CD1c-positive myeloid dendritic cell (primary cell): ENCODE measurements around the gene KATNAL1.

ENCODE experiments used
- DNase-seq: peaks from one replicate; pipeline ENCODE4 v3.0.0-alpha.2; 2016; ENCODE audit errors: extremely low spot score

KATNAL1 gene

DNA sequence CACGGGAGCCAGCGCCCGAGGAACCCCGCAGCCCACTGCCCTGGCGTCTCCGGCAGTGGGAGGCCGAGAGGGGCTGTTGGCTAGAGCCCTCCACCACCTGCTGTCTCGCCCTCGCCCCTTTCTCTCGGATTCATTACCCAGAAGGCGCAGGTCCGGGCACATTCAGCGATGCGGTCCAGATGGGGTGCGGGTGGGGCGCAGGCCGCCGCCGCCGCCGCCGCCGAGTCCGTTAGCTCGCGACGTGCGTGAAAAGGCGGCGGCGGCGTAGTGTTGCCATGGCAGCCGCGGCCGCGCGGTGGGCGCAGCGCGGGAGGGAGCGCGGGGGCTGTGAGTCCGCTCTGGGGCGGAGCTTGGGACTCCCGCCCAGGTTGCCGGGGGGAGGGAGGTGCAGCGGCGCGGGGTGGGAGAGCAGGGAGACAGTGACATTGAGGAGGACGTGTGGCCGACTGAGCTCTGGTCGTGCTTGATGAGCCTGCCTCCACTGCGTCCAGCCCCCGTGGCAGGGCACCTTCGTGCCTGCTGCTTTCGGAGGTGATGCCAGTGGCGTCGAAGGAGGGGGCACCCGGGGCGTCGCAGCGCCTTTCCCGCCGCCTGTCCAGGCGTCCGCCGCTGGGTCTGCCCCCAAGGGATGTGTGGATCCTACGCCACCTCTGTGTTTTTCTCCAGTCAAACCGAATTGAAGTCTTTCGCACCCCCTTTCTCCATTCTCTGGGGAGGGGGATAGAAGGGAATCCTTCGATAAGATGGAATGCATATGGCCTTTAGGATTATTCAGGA, at the start of gene KATNAL1:
TSS of gene KATNAL1 (minus strand) at position 358 of the 777 bp plus-strand sequence. CDS start 23,774 bp downstream, outside the sequence.
- peak; percentile 73 for DNase-seq

- DNase-seq: no peak
These were observed 48.5 kb upstream of the KATNAL1 start for GRCh38 chr13:30355839-30356238.

- peak; percentile 50 for DNase-seq
These were observed 48.0 kb upstream of the KATNAL1 start for GRCh38 chr13:30355384-30355699.

DNA sequence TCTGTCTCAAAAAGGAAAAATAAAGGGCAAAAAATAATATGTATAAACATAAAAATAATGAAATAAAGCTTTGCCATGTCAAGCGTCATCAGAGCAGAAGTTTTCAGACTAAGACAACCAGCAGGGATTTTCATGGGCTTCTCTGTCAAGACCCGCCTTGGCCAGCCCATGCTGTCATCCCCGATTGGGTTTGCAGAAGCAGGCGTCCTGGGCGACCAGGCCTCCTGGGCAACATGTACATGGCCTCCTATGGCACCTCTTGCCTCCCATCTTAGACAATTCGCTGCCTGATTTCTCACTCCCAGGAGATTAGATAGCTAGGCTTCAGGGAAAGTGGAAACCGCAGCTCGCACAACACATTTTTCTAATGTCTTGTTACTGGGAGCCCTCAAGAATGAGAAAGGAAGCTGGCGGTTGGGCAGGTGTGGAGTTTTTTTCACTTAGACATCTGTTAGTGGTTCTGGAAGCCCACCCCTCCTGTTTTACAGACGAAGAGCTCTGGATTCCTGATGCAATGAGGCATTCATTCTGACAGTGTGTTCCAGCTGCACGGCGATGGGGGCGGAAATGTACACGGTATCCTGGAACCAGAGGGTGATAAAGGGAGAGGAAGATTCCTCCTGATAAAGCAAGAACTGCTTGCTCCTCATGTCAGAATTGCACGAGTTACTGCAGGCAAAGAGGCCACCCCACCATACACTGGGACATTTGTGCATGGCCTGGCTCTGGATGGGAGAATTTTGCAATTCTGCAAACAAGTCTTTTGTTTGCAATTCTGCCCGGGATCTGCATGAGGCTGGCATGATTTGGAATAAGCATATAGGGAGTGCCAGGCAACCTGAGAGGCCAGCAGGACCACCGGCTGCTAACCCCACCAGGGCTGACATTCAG, 47.4 kb upstream of the KATNAL1 start:
- DNase-seq: no peak

DNA sequence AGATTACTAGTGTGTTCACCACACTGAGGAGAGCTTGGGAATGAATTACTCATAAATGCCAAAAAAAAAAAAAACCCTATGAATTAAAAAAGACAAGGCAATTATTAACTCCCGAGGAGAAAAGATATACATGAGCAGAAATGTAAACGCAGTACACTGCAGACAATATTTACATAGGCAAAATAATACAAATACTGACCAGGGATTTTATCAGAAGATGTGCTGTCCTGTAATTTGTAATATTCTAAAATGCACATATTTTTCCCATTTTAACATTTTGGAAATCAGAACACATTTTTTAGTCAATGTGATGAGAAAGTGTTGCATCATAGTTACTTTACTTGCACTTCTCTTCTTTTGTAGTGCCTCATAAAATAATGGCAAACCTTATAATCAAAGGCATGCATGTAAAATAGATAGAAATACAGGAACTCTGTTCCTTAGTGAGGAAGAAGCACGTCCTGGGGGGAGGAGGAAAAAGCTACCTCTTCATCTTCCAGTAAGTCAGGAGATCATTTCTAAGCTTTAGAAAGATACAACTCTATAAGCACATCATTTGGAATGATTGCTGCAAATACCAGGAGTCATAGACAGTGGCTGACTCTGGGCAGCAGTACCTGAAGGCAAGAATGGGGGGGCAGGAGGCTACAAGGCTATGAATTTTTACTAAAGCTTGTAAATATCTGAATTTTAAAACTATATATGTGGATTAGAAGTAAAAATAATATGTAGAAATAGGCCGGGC, 46.3 kb upstream of the KATNAL1 start:
- DNase-seq: no peak

DNA sequence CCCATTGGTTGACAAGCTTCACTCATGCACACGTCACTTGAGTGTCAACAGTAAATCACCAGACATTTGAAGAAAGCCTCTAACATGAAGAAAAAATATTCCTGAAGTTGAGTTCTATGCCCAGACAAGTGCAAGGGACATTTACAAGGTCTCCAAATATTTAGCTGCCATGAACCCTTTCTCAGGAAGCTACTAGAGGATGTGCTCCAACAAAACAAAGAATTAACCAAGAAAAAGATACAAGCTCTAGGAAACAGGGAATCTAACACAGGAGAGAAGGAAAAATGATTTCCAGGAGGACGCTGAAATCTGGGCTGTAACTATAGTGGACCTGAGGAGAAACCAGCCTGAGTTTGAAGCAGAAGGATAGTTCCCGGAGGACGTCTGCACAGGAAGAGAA, 45.7 kb upstream of the KATNAL1 start:
- no peak for DNase-seq

GRCh38 chr13:30352121-30352520, 44.8 kb upstream of the KATNAL1 start:
- DNase-seq: no peak

DNA sequence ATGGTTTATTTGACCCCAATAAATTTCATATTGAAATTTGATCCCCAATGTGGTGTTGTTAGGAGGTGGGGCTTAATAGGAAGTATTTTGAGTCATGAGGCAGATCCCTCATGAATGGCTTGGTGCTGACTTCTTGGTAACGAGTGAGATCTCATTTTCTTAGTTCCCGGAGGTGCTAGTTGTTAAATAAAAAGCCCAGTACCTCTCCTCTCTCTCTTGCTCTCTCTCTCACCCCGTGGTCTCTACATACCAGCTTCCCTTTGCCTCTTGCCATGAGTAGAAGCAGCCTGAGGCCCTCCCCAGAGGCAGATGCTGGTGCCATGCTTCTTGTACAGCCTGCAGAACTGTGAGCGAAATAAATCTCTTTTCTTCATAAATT, 39.4 kb upstream of the KATNAL1 start:
- no peak for DNase-seq

DNA sequence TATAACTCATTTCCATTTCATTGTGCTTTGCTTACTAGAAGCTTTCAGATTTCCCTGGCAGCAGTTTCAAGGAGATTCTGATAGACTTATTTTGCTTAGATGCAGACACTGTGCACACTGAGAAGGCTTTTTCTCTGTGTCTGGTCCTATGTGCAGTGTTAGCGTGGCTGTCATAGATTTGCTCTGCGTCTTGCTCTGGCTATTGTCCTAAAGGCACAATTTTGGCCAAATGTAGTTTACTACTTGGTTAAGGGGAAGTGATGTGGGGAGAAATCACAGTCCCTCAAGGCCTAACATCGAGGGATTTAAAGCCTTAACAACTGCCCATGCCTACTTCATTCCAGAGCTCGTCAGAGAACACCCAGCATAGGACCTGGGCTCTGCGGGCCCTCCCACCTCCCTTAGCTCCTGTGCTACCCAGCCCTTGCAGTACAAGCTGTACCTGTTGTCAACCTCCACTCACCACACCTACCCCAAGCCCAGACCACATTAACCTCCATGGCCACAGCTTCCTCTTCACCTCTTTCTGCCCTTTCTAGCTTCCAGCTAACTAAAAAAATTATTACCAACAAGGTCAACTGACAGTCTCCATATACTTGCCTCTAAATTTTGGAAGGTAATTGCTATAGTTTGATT, 38.9 kb upstream of the KATNAL1 start:
- peak; percentile 12 for DNase-seq

DNA sequence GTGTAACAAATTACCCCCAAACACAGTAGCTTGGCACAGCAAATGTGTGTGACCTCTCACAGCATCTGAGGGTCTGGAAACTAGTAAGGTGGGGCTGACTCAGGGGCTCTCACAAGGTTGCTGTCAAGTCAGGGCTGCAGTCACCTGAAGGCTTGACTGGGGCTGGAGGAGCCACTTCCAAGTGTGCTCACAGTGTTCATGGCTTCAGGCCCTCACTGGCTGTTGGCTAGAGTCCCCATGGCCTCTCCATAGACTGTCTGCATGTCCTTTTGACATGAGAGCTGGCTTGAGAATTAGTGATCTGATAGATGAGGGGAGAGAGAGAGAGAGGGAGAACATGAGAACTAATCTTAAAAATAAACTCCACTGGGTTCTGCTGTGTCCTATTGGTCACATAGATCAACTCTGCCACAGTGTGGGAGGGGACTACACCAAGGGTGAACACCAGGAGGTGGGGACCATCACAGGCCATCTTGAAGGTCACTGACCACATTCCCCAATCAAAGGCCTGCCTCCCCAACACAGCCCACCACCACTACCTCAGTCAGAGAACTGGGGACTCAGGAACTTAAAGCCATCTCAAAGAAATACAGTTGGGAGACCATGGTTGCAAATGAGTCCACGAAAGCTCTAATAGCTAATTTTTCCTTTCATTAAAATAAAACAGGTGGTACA, 38.2 kb upstream of the KATNAL1 start:
- DNase-seq: no peak

DNA sequence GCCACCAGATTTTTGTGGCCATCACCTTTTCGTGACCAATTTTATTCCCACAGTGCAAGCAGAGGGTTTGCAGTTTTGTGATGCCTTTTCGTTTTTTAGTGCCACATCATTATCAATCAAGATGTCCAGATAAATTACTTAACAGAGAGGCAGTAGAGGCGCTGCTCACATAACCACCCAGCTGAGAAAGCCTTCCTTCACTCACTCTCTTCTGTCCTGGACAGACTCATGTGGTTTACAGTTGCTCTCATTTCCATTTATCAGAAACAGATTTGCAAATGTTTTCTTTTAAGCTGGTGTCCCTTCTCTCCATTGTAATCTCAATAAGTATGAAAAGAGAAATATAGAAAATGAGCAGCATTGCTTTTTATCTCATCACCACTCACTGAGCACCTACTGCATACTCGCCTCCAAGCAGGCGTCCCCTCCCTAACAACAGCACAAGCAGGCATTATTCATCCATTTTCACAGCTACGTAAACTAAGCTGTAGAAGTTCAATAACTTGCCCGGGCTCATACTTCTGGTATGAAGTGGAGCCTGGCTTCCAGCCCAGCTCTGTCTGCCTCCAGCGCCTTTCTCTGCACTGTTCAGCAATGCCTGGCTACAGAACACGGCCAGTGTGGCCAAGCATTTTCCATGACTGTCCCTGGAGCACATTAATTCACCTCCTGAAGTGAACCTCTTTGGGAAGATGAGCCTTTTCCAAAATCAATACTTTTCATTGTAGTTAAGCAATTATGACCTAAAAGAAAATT, 34.6 kb upstream of the KATNAL1 start:
- DNase-seq: no peak

- DNase-seq: peak; percentile 28
These were observed 33.2 kb upstream of the KATNAL1 start for GRCh38 chr13:30340331-30341250.

- no peak for DNase-seq
These were observed 32.5 kb upstream of the KATNAL1 start for GRCh38 chr13:30339738-30340330.

DNA sequence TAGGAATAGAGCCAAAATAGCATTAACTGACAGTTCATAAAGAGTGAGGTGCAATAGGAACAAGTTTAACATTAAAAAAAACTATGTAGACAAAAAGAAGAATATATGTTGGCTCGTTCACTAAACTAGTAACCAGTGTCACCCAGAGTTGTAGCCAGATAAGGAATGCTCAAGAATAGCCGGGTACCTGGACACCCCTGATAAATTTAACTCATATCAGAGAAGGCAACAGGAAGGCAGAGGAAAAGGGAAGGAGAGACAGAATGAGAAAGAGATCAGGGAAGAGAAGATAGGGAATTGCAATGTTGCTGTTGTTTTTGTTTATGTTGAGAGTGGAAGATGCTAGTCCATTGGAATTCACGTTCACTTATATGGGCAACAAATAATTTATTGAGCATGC, 31.6 kb upstream of the KATNAL1 start:
- no peak for DNase-seq

GRCh38 chr13:30338331-30338851, 31.0 kb upstream of the KATNAL1 start:
- DNase-seq: no peak

DNA sequence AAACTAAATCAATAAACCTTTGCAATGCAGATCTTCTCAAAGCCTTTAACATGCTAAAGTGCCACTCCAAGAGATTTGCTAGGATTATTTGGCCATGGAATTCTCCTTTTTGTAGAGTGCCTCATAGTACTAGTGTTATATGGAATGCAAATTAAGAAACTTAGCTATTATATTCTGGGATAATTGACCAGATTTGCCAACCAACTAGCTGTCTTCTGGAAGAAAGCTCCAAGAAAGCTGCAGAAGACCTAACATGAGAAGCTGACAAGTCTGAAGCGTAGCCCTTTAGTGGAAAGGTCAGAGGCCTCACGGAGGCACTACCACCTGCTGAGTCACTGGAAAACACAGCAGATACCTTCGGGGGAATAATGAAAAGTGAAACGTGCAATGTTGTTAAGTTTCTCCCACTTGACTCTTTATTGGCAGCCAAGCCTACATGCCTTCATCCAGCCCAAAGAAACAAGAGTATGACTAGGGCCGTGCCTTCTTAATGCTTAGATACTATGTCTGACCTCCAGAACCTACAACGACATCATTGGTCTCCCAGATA, 29.8 kb upstream of the KATNAL1 start:
- no peak for DNase-seq

GRCh38 chr13:30334663-30335386, 27.5 kb upstream of the KATNAL1 start:
- DNase-seq: peak; percentile 64

- DNase-seq: no peak
These were observed 26.3 kb upstream of the KATNAL1 start for GRCh38 chr13:30333616-30334015.
